ENCODE data around the gene PNMA8B.

PNMA8B gene

DNA sequence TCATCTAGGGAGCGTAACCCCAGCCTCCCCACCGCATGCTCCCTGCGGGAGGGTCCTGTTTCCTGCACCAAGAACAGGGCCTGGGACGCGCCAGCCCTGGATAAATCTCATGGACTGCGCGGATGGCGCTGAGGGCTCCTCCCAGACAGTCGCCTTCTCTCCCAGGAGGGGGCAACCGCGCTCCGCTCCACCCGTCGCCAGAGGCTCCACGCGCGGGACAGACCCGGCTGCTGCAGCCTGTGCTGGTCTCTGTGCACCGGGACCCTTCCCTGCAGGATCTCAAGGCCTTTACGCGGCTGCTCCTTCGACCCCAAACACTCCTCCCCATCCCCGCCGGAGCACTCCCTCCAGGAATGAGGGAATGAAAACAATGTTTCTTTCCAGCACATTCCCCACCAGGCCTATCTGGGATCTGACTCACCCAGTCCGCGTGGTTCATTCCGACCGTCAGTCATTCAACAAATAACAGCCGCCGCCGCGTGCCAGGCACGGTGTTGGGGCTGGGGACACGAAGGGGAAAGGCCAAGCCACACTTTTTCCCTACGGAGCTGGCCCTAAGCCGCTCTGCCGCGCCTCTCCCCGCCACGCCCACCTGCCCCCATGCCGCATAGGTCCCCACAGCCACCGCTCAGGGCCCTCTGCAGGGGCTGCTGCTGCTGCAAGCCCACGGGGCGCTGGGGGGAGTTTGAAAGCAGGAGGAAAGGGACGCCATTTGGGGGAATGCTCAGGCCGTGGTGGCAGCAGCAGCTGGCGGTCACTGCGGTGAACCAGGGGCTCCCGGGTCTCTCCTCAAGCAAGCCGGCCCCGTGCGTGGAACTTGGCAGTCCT, 6.0 kb downstream of the PNMA8B start:
- TF ChIP-seq PAX5 (IDR thresholded peaks at IDR 0.05; ENCODE audit: insufficient read depth, low read length, severe bottlenecking) (no peak), POLR2A (IDR thresholded peaks at IDR 0.05; ENCODE audit: low read depth, low read length) (no peak), TAF1 (IDR thresholded peaks at IDR 0.05; ENCODE audit: low read depth, low read length) (no peak)
- FAIRE-seq (no peak), DNase-seq (ENCODE audit: insufficient read length, low spot score) (no peak)

DNA sequence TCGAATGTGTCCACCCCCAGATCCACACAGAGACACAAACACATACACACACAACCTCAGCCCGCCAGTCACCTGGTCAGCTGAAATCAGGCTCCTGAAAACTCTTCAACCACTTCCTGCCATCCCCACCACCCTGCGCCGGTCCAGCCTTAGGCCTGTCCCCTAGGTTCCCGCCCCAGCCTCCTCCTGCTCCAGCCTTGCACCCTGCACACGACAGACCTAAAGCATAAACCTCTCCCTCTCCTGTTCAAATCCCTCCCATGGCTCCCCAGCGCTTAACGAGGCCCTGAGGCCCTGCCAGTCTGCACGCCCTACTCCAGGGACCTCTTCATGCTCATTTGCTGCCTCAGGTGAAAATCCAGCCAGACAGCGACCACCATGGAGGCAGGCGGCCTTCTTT, 7.1 kb downstream of the PNMA8B start:
- no peak for FAIRE-seq
- TF ChIP-seq POLR2AphosphoS5 (IDR thresholded peaks at IDR 0.05; ENCODE audit: low read depth, low read length): no peak

DNA sequence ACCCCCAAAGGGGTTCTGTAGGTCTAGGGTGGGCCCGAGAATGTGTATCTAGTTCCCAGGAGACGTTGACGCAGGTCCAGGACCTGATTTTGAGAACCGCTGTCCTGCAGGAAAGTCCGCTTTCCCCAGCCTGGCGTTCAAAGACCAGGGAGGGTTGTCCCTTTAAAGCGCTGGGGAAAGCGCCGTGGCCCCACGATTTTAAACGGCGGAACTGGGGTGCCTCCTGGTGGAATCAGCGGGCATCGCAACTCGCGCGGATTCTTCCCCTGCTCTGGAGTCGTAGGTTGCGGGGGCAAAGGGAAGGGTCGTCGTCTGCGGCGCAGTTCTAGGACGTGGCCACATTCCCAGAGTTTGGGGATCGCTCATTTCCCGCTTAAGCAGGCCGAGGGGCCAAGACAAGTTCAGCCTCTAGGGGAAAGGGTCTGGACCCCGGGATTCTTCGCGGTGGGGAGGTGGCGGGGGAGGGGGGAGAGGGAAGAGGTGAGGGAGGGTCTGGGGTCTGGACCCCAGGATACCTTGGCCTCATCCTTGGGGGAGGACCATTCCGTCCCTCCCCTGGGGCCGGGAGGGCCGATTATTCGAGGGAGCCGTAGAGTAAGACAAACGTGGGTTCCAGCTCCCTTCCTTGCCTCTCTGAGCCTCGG, 7.7 kb downstream of the PNMA8B start:
- TF ChIP-seq PAX5 (IDR thresholded peaks at IDR 0.05; ENCODE audit: insufficient read depth, low read length, severe bottlenecking) (no peak), POU2F2 (IDR thresholded peaks at IDR 0.05; ENCODE audit: low read depth, low read length) (no peak), SPI1 (IDR thresholded peaks at IDR 0.05; ENCODE audit: low read depth, low read length) (no peak), TAF1 (IDR thresholded peaks at IDR 0.05; ENCODE audit: low read depth, low read length) (no peak), POLR2A (IDR thresholded peaks at IDR 0.05; ENCODE audit: low read depth, low read length) (no peak), POLR2AphosphoS5 (IDR thresholded peaks at IDR 0.05; ENCODE audit: low read depth, low read length) (no peak)
- peak; percentile 88 for FAIRE-seq

More for the DNA sequence above, 7.1 kb downstream of the PNMA8B start:
- DNase-seq (ENCODE audit: insufficient read length, low spot score): no peak

DNA sequence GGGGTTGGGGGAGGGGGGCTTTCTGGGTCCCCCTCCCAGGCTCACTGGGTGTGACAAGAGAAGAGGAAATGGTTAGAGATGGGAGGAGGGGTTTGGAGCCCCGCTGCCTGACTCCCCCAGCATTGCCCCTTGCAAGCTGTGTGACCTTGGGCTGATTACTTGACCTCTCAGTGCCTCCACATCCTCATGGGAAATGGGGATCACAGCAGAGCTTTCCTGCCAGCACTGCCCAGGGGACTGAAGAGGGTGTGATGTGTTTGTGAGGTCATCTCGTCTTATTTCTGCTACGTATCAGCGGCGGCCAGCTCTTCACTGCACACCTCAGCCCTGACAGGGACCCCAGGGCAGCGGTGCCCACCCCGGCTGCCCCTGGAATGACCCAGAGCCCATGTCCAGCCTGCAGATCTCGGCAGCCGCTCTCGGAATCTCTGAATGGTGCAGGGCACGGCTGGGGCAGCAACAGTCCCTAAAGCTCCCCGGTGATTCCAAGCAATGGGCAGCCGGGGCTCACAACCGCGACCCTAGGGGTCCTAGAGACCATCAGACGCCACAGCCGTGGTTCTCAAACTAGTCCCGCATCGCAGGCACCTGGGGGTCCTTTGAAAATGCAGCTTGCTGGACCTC, 8.4 kb downstream of the PNMA8B start:
- FAIRE-seq: no peak
- TF ChIP-seq SPI1 (IDR thresholded peaks at IDR 0.05; ENCODE audit: low read depth, low read length) (no peak), PAX5 (IDR thresholded peaks at IDR 0.05; ENCODE audit: insufficient read depth, low read length, severe bottlenecking) (no peak), POU2F2 (IDR thresholded peaks at IDR 0.05; ENCODE audit: low read depth, low read length) (no peak), POLR2A (IDR thresholded peaks at IDR 0.05; ENCODE audit: low read depth, low read length) (no peak)
- DNase-seq (ENCODE audit: insufficient read length, low spot score): no peak

More for the DNA sequence above, 7.7 kb downstream of the PNMA8B start:
- DNase-seq (ENCODE audit: insufficient read length, low spot score): peak; percentile 76

DNA sequence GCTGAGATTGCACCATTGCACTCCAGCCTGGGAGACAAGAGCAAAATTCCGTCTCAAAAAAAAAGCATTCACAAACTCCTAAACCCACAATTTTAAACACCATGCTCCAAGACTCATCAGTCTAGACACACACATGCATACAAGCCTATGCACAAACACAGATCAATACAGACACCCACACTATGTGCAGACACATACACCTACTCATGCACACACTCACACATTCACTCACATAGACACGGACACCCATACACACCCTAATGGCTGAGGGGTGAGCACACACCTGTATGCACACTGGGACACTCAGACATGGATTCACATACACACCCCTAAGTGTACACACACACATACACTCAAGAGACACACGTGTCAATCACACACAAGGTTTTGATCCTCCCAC, 9.3 kb downstream of the PNMA8B start:
- FAIRE-seq: no peak
- DNase-seq (ENCODE audit: insufficient read length, low spot score): no peak

DNA sequence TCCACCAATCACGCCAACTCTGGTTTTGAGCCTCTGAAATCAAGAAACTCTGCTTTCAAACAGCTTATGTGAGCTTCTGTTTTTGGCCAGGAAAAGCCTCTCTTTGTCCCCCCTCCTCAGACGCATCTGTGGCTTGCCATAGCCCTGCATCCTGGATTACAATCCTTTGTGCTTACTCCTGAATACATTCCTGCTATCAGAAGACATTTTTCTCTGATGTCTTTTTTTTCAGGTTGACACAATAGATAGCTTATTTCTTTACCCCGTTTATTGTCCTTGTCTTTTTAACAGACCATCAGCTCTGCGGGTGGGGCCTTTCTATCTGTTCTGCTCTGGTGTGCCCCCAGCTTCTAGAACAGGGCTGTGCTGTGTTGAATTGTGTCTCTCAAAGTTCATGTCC, 11.0 kb downstream of the PNMA8B start:
- FAIRE-seq: no peak
- TF ChIP-seq POLR2A (IDR thresholded peaks at IDR 0.05; ENCODE audit: low read depth, low read length) (no peak), POU2F2 (IDR thresholded peaks at IDR 0.05; ENCODE audit: low read depth, low read length) (no peak), SPI1 (IDR thresholded peaks at IDR 0.05; ENCODE audit: low read depth, low read length) (no peak), TAF1 (IDR thresholded peaks at IDR 0.05; ENCODE audit: low read depth, low read length) (no peak), PAX5 (IDR thresholded peaks at IDR 0.05; ENCODE audit: insufficient read depth, low read length, severe bottlenecking) (no peak), POLR2AphosphoS5 (IDR thresholded peaks at IDR 0.05; ENCODE audit: low read depth, low read length) (no peak)
- DNase-seq (ENCODE audit: insufficient read length, low spot score): no peak

More for the DNA sequence above, 9.3 kb downstream of the PNMA8B start:
- TF ChIP-seq POLR2A (IDR thresholded peaks at IDR 0.05; ENCODE audit: low read depth, low read length) (no peak), PAX5 (IDR thresholded peaks at IDR 0.05; ENCODE audit: insufficient read depth, low read length, severe bottlenecking) (no peak), POLR2AphosphoS5 (IDR thresholded peaks at IDR 0.05; ENCODE audit: low read depth, low read length) (no peak), SPI1 (IDR thresholded peaks at IDR 0.05; ENCODE audit: low read depth, low read length) (no peak), TAF1 (IDR thresholded peaks at IDR 0.05; ENCODE audit: low read depth, low read length) (no peak), POU2F2 (IDR thresholded peaks at IDR 0.05; ENCODE audit: low read depth, low read length) (no peak)

DNA sequence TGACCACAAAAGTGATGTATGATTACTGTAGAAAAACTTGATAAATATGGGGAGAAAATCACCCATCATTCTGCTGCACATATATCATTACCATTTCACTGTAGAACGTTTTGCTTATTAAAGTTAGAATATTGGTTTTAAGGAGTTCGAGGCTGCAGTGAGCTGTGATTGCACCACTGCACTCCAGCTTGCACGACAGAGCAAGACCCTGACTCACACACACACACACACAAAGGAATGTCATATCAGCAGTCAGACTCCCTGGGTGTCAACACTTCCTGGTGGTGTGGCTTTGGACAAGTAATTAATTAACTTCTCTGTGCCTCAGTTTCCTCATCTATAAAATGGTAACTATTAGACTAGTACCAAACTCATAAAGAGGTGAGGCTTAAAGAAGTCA, 13.0 kb downstream of the PNMA8B start:
- FAIRE-seq (no peak), DNase-seq (ENCODE audit: insufficient read length, low spot score) (no peak)

DNA sequence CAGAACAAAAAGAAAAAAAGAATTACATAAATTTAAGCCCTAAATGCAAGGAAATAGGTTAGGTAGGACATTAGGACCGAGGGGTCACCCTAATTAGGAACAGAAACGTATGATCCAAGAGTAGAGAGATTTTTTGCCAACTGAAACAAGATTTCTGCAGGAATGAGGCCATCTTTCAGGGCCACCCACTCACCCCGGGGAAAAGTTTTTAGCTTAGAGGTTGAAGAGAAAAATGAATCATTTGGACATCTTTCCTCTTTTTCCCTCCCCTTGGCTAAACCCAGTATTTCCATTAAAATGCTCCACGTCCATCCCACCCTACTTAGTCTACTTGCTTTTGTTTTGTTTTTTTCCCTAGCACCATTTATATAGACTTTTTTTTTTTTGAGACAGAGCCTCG, 13.7 kb downstream of the PNMA8B start:
- FAIRE-seq: no peak
- DNase-seq (ENCODE audit: insufficient read length, low spot score): no peak
- TF ChIP-seq SPI1 (IDR thresholded peaks at IDR 0.05; ENCODE audit: low read depth, low read length) (no peak), POU2F2 (IDR thresholded peaks at IDR 0.05; ENCODE audit: low read depth, low read length) (no peak), TAF1 (IDR thresholded peaks at IDR 0.05; ENCODE audit: low read depth, low read length) (no peak), POLR2AphosphoS5 (IDR thresholded peaks at IDR 0.05; ENCODE audit: low read depth, low read length) (no peak)

More for the DNA sequence above, 13.0 kb downstream of the PNMA8B start:
- no peak for TF ChIP-seq TAF1 (IDR thresholded peaks at IDR 0.05; ENCODE audit: low read depth, low read length)

DNA sequence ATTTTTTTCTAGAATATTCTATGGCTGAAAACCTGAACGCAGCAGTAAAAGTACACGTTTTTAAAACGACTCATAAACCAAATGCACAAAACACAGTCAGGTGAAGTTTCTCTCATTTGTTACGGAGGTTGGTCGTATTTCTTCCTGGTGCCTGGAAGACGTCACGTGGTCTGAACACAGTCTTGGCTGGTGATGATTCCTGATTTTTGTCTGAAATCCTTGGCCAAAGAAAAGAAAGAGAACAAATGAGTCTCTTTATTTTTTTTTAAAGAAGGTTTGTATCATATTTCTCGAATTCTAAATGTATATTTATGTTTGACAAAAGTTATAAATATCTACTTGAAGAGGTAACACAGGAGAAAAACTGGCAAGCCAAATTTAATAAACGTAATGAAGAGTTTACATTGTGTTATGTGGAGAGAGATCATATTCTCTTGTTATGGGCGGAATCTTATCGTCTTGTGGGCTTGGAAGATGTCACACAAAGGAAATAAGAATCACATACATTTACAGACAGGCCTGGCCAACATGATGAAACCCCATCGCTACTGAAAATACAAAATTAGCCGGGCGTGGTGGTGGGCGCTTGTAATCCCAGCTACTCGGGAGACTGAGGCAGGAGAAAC, 14.3 kb downstream of the PNMA8B start:
- TF ChIP-seq POLR2A (IDR thresholded peaks at IDR 0.05; ENCODE audit: low read depth, low read length) (no peak), TAF1 (IDR thresholded peaks at IDR 0.05; ENCODE audit: low read depth, low read length) (no peak), SPI1 (IDR thresholded peaks at IDR 0.05; ENCODE audit: low read depth, low read length) (no peak)
- DNase-seq (ENCODE audit: insufficient read length, low spot score) (no peak), FAIRE-seq (no peak)

DNA sequence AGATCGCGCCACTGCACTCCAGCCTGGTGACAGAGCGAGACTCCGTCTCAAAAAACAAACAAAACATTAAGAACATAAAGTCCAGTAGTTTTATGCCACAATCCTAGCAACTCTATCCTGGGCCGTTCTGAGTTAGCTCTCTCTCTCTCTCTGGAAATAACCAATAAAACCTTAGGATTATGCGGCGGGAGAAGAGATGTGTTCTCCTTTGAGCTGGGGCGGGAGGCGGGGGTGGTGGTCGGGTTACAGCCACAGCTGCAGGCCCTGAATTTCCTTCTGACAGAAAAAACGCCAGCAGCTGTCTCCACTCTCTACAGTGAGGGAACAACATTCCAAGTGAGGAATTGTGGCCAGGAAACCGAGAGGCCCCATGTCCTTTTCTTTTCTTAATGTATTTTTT, 15.3 kb downstream of the PNMA8B start:
- FAIRE-seq (no peak), DNase-seq (ENCODE audit: insufficient read length, low spot score) (no peak)
- no peak for TF ChIP-seq POLR2AphosphoS5 (IDR thresholded peaks at IDR 0.05; ENCODE audit: low read depth, low read length)
- no peak for TF ChIP-seq TAF1 (IDR thresholded peaks at IDR 0.05; ENCODE audit: low read depth, low read length)
